SK-N-SH (cell line): Measurements from ENCODE around the gene DUOXA2.

ENCODE experiments used
- CHD2 ChIP-seq: fragments of 150-350 bp; IDR thresholded peaks from 2 replicates; pipeline ENCODE4 v1.6.1; 2018; ENCODE audit warnings: low read length; ENCODE audit not compliant: partially characterized antibody
- MEF2A ChIP-seq: IDR thresholded peaks from 2 replicates; pipeline ENCODE4 v1.4.0; 2012; ENCODE audit warnings: low read depth, borderline replicate concordance
- POLR2AphosphoS5 ChIP-seq: IDR thresholded peaks from 2 replicates; pipeline ENCODE4 v1.6.1; 2012; ENCODE audit warnings: low read depth, low read length
- SMC3 ChIP-seq: IDR thresholded peaks from 2 replicates; pipeline ENCODE4 v1.6.1; 2012; ENCODE audit warnings: low read depth, low read length, improper control_type of control experiment
- YY1 ChIP-seq: IDR thresholded peaks from 2 replicates; pipeline ENCODE4 v1.4.0; 2012; ENCODE audit warnings: low read depth, mild to moderate bottlenecking
- TF ChIP-seq, protein P1 (sequence below): fragments of 200-600 bp; sonication (generic); IDR thresholded peaks from 2 replicates; pipeline ENCODE4 v1.6.1; 2017; ENCODE audit warnings: antibody characterized with exemption, mild to moderate bottlenecking, moderate library complexity
- TF ChIP-seq, protein P2 (sequence below): IDR thresholded peaks from 2 replicates; pipeline ENCODE4 v1.6.1; 2012; ENCODE audit warnings: mild to moderate bottlenecking, low read depth, low read length, moderate library complexity
- TF ChIP-seq, protein P3 (sequence below): IDR thresholded peaks from 2 replicates; pipeline ENCODE4 v1.4.0; 2012; ENCODE audit warnings: low read depth

DNA sequence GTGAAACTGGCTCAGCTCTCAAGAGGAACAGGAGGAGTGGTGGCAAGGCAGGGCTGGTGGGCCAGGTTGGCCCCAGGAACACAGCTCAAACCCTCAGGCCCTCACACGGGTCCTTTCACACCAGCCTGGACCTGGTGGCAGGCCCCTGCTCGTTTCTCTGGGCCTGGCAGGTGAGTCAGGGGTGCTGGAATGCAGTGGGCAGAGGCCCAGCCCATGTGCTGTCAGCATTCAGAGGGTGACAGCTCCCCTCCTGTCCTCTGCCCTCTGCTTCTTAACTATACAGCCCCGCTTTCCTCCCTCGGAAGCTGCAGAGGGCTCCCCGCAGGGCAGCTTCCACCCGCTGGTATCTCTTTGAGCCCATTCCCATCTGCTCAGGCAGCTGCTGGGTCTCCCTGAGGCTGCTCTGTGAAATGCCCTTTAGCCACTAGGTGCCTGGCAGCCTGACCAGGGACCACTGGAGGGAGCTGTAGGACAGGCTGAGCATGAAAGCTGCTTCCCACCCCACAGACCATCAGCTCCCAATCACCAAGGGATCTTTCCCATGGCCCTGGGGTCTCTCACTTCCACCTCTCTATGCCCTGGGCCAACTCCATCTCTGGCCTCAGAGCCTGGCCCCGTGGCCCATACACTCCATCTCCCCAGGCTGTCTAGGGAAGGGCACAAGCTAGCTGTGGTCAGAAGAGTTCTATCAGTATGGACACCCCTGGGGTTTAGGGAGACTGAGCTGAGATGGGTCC lies 48.8 kb downstream of the DUOXA2 start:
- TF ChIP-seq, protein P1, sequence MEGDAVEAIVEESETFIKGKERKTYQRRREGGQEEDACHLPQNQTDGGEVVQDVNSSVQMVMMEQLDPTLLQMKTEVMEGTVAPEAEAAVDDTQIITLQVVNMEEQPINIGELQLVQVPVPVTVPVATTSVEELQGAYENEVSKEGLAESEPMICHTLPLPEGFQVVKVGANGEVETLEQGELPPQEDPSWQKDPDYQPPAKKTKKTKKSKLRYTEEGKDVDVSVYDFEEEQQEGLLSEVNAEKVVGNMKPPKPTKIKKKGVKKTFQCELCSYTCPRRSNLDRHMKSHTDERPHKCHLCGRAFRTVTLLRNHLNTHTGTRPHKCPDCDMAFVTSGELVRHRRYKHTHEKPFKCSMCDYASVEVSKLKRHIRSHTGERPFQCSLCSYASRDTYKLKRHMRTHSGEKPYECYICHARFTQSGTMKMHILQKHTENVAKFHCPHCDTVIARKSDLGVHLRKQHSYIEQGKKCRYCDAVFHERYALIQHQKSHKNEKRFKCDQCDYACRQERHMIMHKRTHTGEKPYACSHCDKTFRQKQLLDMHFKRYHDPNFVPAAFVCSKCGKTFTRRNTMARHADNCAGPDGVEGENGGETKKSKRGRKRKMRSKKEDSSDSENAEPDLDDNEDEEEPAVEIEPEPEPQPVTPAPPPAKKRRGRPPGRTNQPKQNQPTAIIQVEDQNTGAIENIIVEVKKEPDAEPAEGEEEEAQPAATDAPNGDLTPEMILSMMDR = peak; percentile 96
- TF ChIP-seq MEF2A = no peak
- peak; percentile 89 for TF ChIP-seq SMC3
- TF ChIP-seq, protein P2, sequence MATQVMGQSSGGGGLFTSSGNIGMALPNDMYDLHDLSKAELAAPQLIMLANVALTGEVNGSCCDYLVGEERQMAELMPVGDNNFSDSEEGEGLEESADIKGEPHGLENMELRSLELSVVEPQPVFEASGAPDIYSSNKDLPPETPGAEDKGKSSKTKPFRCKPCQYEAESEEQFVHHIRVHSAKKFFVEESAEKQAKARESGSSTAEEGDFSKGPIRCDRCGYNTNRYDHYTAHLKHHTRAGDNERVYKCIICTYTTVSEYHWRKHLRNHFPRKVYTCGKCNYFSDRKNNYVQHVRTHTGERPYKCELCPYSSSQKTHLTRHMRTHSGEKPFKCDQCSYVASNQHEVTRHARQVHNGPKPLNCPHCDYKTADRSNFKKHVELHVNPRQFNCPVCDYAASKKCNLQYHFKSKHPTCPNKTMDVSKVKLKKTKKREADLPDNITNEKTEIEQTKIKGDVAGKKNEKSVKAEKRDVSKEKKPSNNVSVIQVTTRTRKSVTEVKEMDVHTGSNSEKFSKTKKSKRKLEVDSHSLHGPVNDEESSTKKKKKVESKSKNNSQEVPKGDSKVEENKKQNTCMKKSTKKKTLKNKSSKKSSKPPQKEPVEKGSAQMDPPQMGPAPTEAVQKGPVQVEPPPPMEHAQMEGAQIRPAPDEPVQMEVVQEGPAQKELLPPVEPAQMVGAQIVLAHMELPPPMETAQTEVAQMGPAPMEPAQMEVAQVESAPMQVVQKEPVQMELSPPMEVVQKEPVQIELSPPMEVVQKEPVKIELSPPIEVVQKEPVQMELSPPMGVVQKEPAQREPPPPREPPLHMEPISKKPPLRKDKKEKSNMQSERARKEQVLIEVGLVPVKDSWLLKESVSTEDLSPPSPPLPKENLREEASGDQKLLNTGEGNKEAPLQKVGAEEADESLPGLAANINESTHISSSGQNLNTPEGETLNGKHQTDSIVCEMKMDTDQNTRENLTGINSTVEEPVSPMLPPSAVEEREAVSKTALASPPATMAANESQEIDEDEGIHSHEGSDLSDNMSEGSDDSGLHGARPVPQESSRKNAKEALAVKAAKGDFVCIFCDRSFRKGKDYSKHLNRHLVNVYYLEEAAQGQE = no peak
- TF ChIP-seq, protein P3, sequence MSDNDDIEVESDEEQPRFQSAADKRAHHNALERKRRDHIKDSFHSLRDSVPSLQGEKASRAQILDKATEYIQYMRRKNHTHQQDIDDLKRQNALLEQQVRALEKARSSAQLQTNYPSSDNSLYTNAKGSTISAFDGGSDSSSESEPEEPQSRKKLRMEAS = no peak
- TF ChIP-seq YY1 = no peak
- no peak for TF ChIP-seq CHD2
- TF ChIP-seq POLR2AphosphoS5 = no peak
